GM20000 (cell line): ENCODE measurements around the gene TIAM2.

ENCODE experiments used
- DNase-seq: peaks from one replicate; pipeline ENCODE4 v3.0.0; 2012; ENCODE audit warnings: low spot score
- TF ChIP-seq, protein P1 (sequence below): IDR thresholded peaks from 2 replicates; pipeline ENCODE4 v1.5.1; 2012; ENCODE audit warnings: mild to moderate bottlenecking, control low read depth; ENCODE audit errors: extremely low read depth, missing control alignments

TIAM2 gene

DNA sequence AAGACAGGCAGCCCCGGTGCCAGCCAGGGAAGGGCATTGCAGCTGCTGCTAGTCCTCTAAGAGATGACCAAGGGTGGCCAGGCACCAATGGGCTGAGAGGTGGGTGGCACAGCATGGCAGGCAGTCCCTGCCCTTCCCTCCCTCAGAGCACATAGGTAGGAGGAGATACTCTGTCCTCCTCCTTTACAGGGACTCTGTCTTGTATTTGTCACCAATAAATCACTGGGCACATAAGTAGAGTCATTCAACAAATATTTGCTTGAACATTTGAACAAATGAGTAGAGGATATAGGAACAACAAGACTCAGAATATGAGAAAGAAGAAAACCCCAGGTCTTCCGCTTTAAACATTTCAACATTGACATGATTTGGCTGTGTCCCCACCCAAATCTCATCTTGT lies 199.3 kb downstream of the TIAM2 start:
- no peak for DNase-seq
- TF ChIP-seq, protein P1, sequence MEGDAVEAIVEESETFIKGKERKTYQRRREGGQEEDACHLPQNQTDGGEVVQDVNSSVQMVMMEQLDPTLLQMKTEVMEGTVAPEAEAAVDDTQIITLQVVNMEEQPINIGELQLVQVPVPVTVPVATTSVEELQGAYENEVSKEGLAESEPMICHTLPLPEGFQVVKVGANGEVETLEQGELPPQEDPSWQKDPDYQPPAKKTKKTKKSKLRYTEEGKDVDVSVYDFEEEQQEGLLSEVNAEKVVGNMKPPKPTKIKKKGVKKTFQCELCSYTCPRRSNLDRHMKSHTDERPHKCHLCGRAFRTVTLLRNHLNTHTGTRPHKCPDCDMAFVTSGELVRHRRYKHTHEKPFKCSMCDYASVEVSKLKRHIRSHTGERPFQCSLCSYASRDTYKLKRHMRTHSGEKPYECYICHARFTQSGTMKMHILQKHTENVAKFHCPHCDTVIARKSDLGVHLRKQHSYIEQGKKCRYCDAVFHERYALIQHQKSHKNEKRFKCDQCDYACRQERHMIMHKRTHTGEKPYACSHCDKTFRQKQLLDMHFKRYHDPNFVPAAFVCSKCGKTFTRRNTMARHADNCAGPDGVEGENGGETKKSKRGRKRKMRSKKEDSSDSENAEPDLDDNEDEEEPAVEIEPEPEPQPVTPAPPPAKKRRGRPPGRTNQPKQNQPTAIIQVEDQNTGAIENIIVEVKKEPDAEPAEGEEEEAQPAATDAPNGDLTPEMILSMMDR = no peak

DNA sequence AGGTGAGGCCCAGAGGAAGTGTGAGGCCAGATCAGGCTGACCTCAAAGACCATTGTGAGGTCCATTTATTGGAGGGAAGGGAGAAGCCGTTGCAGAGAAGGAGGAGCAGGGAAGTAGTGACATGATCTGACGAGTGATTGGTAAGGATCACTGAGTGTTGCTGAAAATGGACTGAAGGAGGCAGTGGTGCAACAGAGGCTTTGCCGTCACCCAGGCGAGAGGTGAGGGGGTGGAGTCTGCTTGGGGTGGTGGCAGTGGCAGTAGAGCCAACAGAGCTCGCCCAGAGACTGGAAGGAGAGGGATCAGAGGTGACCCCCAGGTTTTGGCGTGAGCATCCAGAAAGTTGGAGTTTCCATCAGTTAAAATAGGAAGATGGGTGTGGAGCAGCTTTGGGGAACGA lies 200.8 kb downstream of the TIAM2 start:
- no peak for DNase-seq

DNA sequence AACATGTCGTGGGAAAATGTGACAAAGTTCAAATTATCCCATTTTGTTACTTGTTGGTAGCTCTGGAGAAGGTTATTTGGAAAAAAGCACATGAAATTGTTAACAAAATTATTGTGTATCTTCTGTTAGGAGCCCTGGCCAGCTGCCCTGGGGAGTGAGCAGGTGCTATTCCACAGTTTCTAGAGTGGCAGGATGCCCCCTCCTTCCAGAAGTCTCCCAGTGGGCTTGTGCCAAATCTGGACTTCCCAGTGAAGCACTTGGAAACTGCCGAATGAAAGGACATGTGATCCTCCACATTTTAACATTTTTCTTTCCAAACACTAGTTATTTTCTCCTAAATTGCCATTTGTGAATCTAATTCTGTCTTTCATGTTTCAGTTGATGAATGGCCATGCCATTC lies 201.8 kb downstream of the TIAM2 start:
- DNase-seq = no peak
- TF ChIP-seq, protein P1 = no peak

More for the DNA sequence above, 200.8 kb downstream of the TIAM2 start:
- TF ChIP-seq, protein P1 = no peak

DNA sequence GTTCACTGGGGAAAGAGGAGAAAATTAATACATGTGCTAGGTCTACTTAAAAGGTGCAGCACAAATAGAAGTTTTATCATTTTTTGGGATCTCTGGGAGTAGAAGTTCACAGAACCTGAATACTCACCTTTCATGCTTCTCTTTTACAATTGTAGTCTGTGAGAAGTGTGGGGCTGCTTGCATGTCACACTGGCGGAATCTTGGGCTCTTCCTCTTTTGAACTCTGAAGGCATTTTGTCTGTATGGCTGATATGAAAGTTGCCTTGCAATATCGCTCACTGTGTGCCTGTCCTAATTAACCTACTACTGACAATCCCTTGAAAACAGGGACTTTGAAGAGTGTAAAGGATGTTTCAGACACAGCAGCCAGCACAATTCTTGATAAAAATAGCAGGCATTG lies 202.8 kb downstream of the TIAM2 start:
- DNase-seq = no peak

DNA sequence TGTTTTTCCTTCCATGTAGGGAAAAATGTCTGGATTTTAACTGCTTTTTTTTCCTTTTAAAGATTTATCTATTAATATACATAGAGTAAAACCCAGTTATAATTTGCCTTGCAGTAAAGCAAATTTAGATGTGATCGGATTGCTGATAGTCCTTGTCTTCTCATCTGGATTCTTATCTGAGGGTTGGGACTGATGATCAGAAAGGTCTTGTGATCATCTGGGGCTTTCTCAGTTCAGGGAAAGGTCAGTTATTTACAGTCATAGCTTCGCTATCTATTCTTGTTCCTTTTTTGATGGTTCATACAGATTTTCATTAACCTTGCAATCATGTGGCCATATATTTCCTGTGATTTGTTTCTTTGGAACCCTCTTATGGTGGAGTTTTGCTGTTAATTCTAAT lies 204.9 kb downstream of the TIAM2 start:
- DNase-seq = peak; percentile 57
- TF ChIP-seq, protein P1 = no peak

More for the DNA sequence above, 202.8 kb downstream of the TIAM2 start:
- TF ChIP-seq, protein P1 = no peak

DNA sequence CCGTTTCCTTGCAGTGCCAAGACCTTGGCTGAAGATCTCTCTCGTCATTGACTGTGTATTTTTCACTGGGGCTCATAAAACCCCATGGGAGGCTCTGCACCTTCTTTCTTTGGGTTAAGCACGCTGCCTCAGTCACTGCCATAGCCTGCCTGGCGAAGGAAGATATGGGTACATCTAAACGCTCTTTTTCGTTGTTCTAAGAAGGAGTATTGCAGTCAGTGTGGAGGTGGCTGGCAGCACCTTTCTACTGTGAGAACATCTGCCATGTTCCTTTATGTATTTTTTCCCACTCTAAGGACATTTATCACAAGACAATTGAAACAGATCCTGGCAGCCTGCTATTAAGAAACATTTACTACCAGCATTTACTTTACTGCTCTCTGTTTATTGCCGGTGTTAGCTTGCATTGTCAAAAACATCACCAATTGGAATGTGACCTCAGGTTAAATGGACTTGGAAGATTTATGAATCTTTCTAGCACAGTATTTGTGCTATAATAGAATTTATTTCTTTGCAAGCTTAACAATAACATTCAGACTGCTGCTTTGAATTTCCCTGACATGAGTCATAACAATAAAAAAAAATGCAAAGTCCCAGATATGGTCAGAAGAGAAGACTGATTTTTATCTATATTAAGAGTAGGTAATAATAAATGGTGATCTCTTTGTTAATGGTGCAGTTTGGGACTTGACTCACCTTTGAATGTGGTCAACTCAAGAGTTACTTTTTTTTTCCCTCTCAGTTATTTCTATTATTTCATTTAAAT lies 206.5 kb downstream of the TIAM2 start:
- TF ChIP-seq, protein P1 = no peak
- no peak for DNase-seq

DNA sequence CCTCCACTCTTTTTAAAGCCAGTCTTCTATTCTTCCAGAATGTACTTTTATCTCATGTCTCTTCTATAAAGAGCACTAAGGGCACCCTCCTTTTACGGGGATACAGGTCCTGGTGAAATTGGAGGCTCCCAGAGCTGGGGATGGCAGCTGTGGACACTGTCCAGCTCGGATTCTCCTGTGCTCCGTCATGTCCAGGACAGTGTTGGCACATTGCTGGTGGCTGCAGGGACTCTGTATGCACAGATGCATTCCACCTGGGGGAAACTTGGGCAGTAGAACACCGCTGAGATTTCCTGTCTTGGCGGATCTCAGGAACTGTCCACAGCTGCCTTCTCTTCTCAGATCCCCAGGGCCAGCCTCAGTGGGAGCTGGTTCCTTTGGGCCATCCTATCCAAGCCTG lies 212.1 kb downstream of the TIAM2 start:
- no peak for DNase-seq
- TF ChIP-seq, protein P1 = no peak
